Measurements from ENCODE around the gene PLA2G12B. TPM values are rescaled to one million over a fixed set of nuclear protein-coding genes. Genes with fewer than 3 reads are reported as not detected.
"Not testable (repeated sequence)": the region's sequence is repeated elsewhere in the genome, so short reads cannot be mapped to it uniquely, and the experiment has no call there.

Gene PLA2G12B
- total and polyA plus RNA-seq, 10 donors, result 0.05 TPM; not detected in 9

- H3K9me3 ChIP-seq, result peaks cover 0 to 34% (median 21%) of the 10 kb centered on the region in 8 donors
- H3K4me1 ChIP-seq; H3K4me3 ChIP-seq; intact Hi-C loops (cut with DNase I; ENCODE audit: low total_unique reads); H3K36me3 ChIP-seq; DNase-seq; H3K27ac ChIP-seq: not testable (repeated sequence)
- WGBS, 5 donors, result 88 to 100% (median 96%) methylated on average over 4 of the region's 4 CpGs
- H3K27me3 ChIP-seq (replicated peaks in 1 of 7), result peaks cover 0 to 17% (median 0%) of the 10 kb centered on the region in 7 donors
Observed at GRCh38 chr10:72984618-72985017, 30.0 kb upstream of the PLA2G12B start.

- H3K9me3 ChIP-seq, result peaks cover 5 to 61% (median 47%) of the 10 kb centered on the region in 8 donors
- no peak for TF ChIP-seq CTCF (IDR thresholded peaks at IDR 0.05 in 8 of 11, conservative IDR thresholded peaks at IDR 0.05 in 3 of 11)
- TF ChIP-seq POLR2A (IDR thresholded peaks at IDR 0.05), result no peak
- TF ChIP-seq POLR2AphosphoS5 (IDR thresholded peaks at IDR 0.05), result no peak
- no peaks in the 10 kb centered on the region for H3K4me1 ChIP-seq
- intact Hi-C loops (cut with DNase I; ENCODE audit: low total_unique reads), result no loop called here
- no peak overlapping the region for H3K4me3 ChIP-seq
- 87 to 98% (median 92%) methylated on average over 2 of the region's 2 CpGs for WGBS, 5 donors
- DNase-seq, result no peak
- H3K27me3 ChIP-seq (replicated peaks in 1 of 7), result peaks cover 0 to 17% (median 0%) of the 10 kb centered on the region in 7 donors
- no peak overlapping the region for H3K27ac ChIP-seq
- no peaks in the 10 kb centered on the region for H3K36me3 ChIP-seq
Observed at GRCh38 chr10:72981882-72982529, 27.4 kb upstream of the PLA2G12B start.

- Histone ChIP-seq H3K27me3 (replicated peaks in 1 of 7) (peaks cover 0 to 17% (median 0%) of the 10 kb centered on the region in 7 donors), H3K9me3 (peaks cover 13 to 68% (median 55%) of the 10 kb centered on the region in 8 donors), H3K4me1 (no peaks in the 10 kb centered on the region), H3K4me3 (no peak overlapping the region), H3K27ac (no peak overlapping the region), H3K36me3 (no peaks in the 10 kb centered on the region)
- no peak for DNase-seq
- WGBS, 5 donors, result 77 to 96% (median 95%) methylated on average over 2 to 4 of the region's 4 CpGs
- intact Hi-C loops (cut with DNase I; ENCODE audit: low total_unique reads), result no loop called here
- TF ChIP-seq CTCF (IDR thresholded peaks at IDR 0.05 in 8 of 11, conservative IDR thresholded peaks at IDR 0.05 in 3 of 11) (no peak), POLR2A (IDR thresholded peaks at IDR 0.05) (no peak), POLR2AphosphoS5 (IDR thresholded peaks at IDR 0.05) (no peak)
Observed at GRCh38 chr10:72981028-72981881, 26.6 kb upstream of the PLA2G12B start.

- intact Hi-C loops (cut with DNase I; ENCODE audit: low total_unique reads), result no loop called here
- DNase-seq, result no peak
- 73 to 100% (median 98%) methylated on average over 2 of the region's 2 CpGs for WGBS, 5 donors
Observed at GRCh38 chr10:72980348-72980747, 25.7 kb upstream of the PLA2G12B start.

More at GRCh38 chr10:72980348-72980747, 25.7 kb upstream of the PLA2G12B start:
- H3K27ac ChIP-seq, result no peak overlapping the region
- TF ChIP-seq POLR2AphosphoS5 (IDR thresholded peaks at IDR 0.05), result no peak
- TF ChIP-seq CTCF (IDR thresholded peaks at IDR 0.05 in 8 of 11, conservative IDR thresholded peaks at IDR 0.05 in 3 of 11), result no peak
- no peak for TF ChIP-seq POLR2A (IDR thresholded peaks at IDR 0.05)
- peaks cover 14 to 77% (median 64%) of the 10 kb centered on the region in 8 donors for H3K9me3 ChIP-seq
- no peaks in the 10 kb centered on the region for H3K4me1 ChIP-seq
- no peak overlapping the region for H3K4me3 ChIP-seq
- H3K27me3 ChIP-seq (replicated peaks in 1 of 7), result peaks cover 0 to 17% (median 0%) of the 10 kb centered on the region in 7 donors
- H3K36me3 ChIP-seq, result no peaks in the 10 kb centered on the region

Data from spleen (tissue), 11 donors.